ENCODE results near the gene TIMP2. TPM values are rescaled to one million over a fixed set of nuclear protein-coding genes. Genes with fewer than 3 reads are reported as not detected.

The TIMP2 gene
- total and polyA plus RNA-seq, 2 of the 4 experiments (the other 2 are of a cell fraction), result 43.9 to 416 TPM

- ChIA-PET POLR2A (ENCODE audit: unreplicated experiment) (no interaction called here), CTCF (no interaction called here)
- H3K4me2 ChIP-seq (ENCODE audit: low read depth, low read length), result no peak overlapping the region
- WGBS, 2 experiments (ENCODE audit: extremely low coverage in 2 of 2, insufficient read length in 1 of 2), result no CpG with 5 or more reads among the region's 8 CpGs
- no peak overlapping the region for H3K56ac ChIP-seq (ENCODE audit: extremely low read depth, insufficient read depth, low read length)
- H3K4me3 ChIP-seq (ENCODE audit: insufficient read depth, low read depth, low read length), result no peak overlapping the region
- H3K27ac ChIP-seq (ENCODE audit: insufficient read depth, low read length), result no peak overlapping the region
- no peaks in the 10 kb centered on the region; the same call in 1 of the 2 replicates for H4K20me1 ChIP-seq (ENCODE audit: insufficient read depth, low read length)
- H4K5ac ChIP-seq (ENCODE audit: low read depth, low read length), result no peak overlapping the region
- no peak overlapping the region for H3K4ac ChIP-seq (ENCODE audit: low read depth, low read length)
- ATAC-seq (ENCODE audit: low read depth) (no peak), DNase-seq (no peak)
- no peak overlapping the region for H2BK5ac ChIP-seq (ENCODE audit: low read depth, low read length, poor library complexity, severe bottlenecking)
- no peak overlapping the region for H3K9ac ChIP-seq (ENCODE audit: low read depth, low read length)
- no peak overlapping the region for H2BK120ac ChIP-seq (ENCODE audit: low read depth, low read length)
- no TSS peak for BruUV-seq (replicated peaks)
- no peak overlapping the region for H2BK20ac ChIP-seq (ENCODE audit: low read depth, low read length)
- H3K9me1 ChIP-seq (ENCODE audit: insufficient read depth, low read length), result no peaks in the 10 kb centered on the region
- no peak overlapping the region for H2BK15ac ChIP-seq (ENCODE audit: low read depth, low read length)
- intact Hi-C loops (cut with micrococcal nuclease) (no loop called here), dilution Hi-C loops (cut with HindIII; ENCODE audit: low sequenced_read_pairs, unreplicated experiment) (no loop called here), in situ Hi-C loops (cut with MboI; ENCODE audit: low sequenced_read_pairs) (no loop called here)
- no peak overlapping the region for H4K91ac ChIP-seq (ENCODE audit: insufficient read depth, low read depth, low read length)
- TF ChIP-seq FOS (IDR thresholded peaks at IDR 0.05; ENCODE audit: low read depth, low read length) (no peak), ELK1 (IDR thresholded peaks at IDR 0.05; ENCODE audit: borderline replicate concordance, low read depth, low read length) (no peak), BHLHE40 (IDR thresholded peaks at IDR 0.05; ENCODE audit: low read depth, low read length) (no peak), RAD21 (IDR thresholded peaks at IDR 0.05; ENCODE audit: low read length) (no peak), CTCF (conservative IDR thresholded peaks at IDR 0.05; ENCODE audit: low read depth, low read length) (no peak), MXI1 (IDR thresholded peaks at IDR 0.05; ENCODE audit: borderline replicate concordance, low read depth, low read length) (no peak), NFE2L2 (IDR thresholded peaks at IDR 0.05; ENCODE audit: low read depth, low read length) (no peak), MAFK (IDR thresholded peaks at IDR 0.05; ENCODE audit: low read depth, low read length) (no peak), USF2 (IDR thresholded peaks at IDR 0.05; ENCODE audit: low read depth, low read length) (no peak), POLR2A (IDR thresholded peaks at IDR 0.05; ENCODE audit: low read depth, low read length) (no peak), RFX5 (IDR thresholded peaks at IDR 0.05; ENCODE audit: low read depth, low read length) (no peak), CEBPB (IDR thresholded peaks at IDR 0.05; ENCODE audit: low read depth, low read length) (no peak)
- H4K8ac ChIP-seq (ENCODE audit: low read depth in 2 of 2, low read length in 2 of 2), result no peak overlapping the region
- no peaks in the 10 kb centered on the region for H3K4me1 ChIP-seq (ENCODE audit: control insufficient read depth, insufficient read depth, low read length)
- no peak overlapping the region for H2AK9ac ChIP-seq (replicated peaks; ENCODE audit: low read depth, low read length, poor library complexity)
- H3K14ac ChIP-seq (replicated peaks; ENCODE audit: low read depth, low read length), result no peak overlapping the region
- H3K79me1 ChIP-seq (ENCODE audit: low read depth in 1 of 2, low read length in 2 of 2), result peaks cover 26 to 57% of the 10 kb centered on the region in 2 experiments
- H2AK5ac ChIP-seq (ENCODE audit: low read depth, low read length), result no peak overlapping the region
- H3K9me3 ChIP-seq (ENCODE audit: control insufficient read depth, insufficient read depth, low read length), result no peaks in the 10 kb centered on the region
- H3K23ac ChIP-seq (ENCODE audit: low read depth, low read length), result no peak overlapping the region
- H3K18ac ChIP-seq (ENCODE audit: low read depth, low read length), result no peak overlapping the region
- no peak overlapping the region for H2AFZ ChIP-seq (replicated peaks; ENCODE audit: low read length, poor library complexity)
- H3K27me3 ChIP-seq (ENCODE audit: control insufficient read depth, insufficient read depth, low read length), result no peaks in the 10 kb centered on the region
- peaks cover 62% of the 10 kb centered on the region for H3K36me3 ChIP-seq (ENCODE audit: control insufficient read depth, insufficient read depth, low read length)
Measured at GRCh38 chr17:78812855-78813254, 112.3 kb downstream of the TIMP2 start.
